Measurements from ENCODE around the gene IDH3B.
"Not testable (repeated sequence)": the region's sequence is repeated elsewhere in the genome, so short reads cannot be mapped to it uniquely, and the experiment has no call there.

Gene IDH3B

DNA sequence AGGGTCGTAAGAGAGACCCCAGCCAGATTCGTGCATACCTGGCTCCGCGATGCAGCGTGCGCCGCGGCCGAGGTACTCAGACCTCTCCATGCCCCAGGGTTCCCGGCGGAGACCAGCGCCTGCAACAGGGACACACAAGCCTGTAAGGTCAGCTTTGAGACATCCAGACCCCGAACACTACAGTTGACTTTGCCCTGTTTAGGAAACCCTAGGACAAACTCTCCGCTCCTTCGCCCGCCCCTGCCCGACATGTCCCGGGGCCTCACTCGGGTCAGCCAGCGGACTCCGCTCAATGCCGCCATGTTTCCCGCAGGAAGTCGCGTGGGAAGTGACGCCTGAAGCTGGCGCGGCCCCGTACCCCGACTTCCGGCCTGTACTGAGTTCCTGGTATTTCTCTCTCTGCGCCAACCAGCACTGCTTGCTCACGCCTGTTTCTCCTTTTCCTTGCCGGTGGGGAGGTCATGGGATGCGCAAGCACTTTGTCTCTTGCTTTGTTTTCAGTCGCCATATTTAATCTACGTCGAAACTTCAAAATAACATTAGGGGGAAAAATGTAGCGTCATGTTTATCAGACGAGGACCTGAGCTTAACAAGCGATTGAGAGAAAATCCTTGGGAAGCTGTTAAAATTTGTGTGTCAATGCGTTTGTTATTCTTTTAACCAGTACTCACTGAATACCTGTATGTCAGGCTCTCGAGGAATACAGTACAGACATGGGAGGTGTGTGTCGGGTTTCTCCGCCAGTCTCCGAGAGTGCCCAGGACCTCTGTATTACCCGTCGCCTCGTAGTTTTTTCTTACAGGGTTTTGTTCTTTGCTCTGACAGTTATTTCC, at the start of gene IDH3B:
Gene IDH3B, minus strand, starts transcription at position 330 of the 833 bp plus-strand sequence. Its CDS starts 28 bp downstream, at position 302.
- DNase-seq, result peak; percentile 85 to 90 (median 89)

DNA sequence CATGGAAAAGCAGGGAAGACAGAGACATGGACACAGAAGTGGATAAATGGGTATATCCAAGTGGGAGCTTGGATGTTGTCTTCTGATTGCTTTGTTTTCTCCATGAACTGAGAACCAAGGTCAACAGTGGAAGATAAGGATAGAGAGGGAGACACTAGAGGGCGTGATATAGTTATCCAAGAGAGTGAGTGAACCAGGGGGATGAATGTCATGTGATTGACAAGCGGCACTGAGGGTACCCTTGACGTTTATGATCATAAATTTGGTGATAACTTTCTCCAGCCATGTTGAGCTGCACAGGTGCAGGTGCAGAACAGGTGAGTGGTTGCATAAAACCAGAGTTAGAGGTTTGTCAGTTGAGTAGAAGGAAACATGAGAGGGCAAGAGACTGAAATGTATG, 49.3 kb upstream of the IDH3B start:
- DNase-seq, result peak in 3 of 6 experiments; percentile 18 to 51 (median 48)

DNA sequence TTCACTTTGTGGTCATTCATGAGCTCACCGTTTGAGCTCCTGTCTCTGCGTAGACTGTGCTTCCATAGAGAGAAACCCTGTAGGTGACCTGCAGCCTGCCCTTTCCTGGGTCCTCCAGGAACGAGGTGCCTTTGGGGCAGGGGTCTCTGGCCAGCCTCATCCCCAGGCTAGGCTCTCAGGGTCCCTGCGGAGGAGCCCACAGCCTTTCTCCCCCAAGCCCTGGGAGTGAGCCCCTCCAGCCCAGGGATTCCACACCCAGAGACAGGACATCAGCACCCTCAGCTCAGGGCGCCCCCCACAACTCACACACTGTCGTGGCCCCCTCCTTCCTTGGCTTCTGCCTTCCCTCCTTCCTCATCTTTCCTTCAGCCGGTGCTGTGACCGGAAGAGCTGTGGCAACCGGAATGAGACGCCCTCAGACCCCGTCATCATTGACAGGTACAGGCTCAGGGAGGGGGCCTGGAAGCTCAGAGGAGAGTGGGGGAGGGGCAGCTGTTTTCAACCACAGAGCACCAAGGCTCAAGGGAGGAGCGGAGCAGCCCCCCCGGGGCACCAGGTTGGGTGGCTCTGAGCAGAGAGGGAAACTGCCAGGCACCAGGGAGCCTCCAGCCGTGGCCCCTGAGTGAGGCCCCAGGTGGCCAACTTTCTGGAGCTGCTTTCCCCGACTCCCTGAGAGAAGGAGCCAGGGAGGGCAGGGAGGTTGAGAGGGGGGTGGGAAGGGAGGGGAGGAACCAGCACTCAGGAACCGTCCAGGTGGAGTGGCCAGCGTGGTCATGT, 45.4 kb upstream of the IDH3B start:
- DNase-seq, result no peak

DNA sequence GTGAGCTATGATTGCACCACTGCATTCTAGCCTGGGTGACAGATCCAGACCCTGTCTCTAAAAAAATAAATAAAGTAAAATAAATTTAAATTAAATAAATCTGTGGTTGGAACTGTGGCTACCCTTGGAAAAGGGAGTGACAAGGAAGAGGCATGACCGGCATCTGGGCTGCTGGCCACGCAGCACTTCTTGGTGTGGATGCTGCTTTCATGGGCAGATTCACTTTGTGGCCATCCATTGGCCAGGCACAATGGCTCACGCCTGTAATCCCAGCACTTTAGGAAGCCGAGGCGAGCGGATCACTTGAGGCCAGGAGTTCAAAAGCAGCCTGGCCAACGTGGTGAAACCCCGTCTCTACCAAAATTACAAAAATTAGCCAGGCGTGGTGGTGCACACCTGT, 44.6 kb upstream of the IDH3B start:
- no peak for DNase-seq

DNA sequence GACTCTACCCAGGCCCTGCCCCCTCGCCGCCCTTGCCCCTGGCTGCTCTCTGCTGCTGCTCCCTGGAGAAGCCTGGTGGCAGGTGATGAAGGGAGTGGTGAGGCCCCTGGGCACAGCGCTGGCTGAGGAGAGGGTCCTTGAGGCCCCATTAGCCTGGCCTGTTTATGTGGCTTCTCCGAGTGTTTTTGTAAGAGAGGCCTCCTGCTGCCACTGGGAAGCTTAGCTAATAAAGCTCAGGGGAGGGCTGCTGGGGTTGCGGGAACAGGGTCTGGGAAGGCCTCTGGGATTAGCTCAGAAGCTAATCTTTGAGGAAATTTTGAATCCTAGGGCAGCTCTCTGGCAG, 44.0 kb upstream of the IDH3B start:
- no peak for DNase-seq

DNA sequence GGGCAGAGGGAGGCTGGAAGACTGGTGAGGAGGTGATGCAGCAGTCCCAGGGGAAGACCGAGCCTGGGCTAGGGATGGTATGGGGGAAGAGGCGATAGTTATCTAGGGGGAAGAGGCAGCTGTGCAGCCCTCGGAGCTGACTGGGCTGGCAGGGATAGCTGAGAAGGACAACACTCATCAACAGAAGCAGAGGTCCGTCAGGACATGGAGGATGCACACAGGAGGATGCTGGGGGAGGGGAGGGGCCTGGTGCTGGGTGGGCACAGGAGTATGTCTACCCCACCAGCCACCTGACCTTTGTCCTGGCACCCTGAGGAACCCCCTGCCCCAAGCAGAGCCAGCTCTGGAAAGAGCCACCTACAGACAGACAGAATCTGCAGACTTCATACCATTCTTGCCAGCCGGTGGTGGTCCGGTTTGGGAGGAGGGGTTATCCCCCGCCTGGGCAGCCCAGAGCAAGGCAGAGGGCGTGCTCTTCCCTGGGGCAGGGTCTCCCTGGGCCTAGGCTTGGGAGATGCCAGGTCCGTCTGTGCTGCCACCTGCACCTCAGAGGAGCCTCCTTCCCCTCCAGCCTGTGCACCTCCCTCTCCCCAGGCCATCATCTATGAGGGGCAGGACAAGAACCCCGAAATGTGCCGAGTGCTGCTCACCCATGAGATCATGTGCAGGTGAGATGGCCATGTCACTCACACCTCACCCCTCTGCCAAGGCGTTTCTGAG, 43.5 kb upstream of the IDH3B start:
- no peak for DNase-seq

DNA sequence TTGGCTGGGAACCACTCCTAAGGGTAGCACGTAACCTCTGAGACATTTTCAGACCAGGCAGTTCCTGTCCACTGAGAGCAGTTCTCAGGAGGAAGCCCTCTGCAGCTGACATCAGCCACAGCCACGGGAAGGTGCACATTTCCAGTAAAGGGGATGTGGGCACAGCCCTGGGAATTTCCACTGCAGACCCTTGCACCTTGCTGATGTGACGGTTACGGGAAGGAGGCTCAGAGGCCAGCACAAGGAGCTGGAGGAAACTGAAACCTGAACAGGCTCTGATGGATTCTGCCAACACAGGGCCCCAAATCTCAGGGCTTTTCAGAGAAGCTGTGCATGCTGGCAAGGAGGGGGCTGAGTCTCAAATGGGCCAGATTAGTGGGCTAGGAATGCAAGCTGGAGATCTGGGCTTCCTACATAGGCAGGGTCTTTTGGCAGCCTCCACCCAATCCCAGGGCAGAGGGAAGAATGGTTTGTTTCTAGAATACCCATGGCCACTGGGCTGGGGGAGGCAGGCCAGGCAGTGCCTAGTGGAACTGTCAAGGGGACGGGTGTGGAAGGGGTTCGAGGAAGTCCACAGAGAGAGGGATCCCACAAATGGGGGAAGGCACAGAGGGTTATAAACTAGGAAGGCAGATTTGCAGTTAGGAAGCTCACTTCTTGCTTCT, 42.8 kb upstream of the IDH3B start:
- DNase-seq, result no peak

DNA sequence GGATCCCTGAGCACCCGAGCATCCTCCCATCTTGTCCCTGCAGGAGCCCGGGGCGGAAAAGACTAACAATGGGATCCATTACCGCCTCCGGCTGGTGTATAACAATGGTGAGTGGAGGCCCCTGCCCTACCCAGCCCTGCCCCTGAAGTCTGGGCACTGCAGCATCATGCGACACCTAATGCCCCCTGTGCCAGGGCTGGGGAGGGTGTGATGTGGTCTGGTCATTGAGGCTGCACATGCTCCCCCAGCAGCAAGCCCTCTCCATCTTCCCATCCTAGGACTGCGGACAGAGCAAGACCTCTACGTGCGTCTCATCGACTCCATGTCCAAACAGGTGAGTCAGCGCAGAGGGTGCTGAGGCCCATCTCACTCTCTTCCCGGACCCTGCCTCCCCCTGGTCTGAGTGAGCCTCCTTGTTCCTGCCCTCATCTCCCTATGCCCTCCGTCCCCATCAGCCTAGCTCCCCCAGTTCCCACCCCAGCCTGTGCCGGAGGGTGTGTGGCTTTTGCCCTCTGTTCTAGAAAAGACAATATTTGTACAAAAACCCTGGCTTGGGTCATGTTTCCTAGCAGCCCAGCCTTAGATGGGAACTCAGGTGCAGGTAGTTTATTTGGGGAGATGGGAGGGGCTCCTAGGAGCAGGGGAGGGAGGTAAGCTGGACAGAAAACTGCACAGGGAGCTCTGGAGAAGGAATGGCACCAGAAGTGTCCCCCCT, 42.1 kb upstream of the IDH3B start:
- no peak for DNase-seq

DNA sequence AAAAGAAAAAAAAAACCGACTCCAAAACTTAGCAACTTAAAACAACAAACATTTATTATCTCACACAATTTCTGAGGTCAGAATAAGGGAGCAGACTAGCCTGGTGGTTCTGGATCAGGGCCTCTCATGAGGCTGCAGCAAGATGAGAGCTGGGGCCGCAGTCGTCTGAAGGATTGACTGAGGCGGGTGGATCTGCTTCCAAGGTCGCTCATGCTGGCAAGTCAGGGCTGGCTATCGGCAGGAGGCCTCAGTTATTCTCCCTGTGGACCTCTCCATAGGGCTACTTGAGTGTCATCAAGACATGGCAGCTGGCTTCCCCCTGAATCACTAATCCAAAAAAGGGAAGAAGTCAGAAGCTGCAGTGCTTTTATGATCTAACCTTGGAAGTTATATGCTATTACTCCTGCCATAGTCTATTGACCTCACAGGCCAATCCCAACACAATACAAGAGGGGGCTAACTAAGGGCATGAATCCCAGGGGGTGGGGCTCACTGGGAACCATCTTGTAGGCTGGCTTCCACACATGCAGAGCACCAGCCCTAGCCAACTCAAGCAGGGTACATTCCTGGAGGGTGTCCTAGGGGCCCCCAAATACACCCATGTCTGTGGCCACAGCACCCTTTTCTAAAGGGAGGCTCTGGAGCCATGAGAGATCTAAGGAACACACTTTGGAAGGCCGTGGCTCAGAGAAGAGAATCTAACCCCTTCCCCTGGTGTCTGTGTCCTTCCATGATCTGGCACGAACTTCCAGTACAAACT, 39.9 kb upstream of the IDH3B start:
- no peak for DNase-seq

DNA sequence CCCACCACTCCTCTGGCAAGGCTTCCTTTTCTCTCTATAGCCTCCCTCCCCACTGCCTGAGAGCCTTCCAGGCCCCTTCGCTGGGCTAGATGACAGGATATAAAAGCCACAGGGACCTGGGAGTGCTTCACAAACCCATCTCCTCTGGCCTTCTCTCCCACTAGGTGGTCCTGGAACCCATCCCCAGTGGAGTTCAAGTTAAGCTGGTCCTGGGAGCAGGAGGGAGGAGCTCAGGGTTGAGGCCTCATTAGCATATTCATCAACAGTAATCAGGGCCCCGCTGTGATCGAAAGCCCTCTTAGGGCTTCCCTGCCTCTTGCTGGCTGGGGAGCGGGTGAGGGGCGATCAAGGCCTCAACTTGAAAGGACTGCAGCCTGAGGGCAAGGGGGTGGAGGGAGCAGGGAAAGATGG, 37.7 kb upstream of the IDH3B start:
- DNase-seq, result no peak

DNA sequence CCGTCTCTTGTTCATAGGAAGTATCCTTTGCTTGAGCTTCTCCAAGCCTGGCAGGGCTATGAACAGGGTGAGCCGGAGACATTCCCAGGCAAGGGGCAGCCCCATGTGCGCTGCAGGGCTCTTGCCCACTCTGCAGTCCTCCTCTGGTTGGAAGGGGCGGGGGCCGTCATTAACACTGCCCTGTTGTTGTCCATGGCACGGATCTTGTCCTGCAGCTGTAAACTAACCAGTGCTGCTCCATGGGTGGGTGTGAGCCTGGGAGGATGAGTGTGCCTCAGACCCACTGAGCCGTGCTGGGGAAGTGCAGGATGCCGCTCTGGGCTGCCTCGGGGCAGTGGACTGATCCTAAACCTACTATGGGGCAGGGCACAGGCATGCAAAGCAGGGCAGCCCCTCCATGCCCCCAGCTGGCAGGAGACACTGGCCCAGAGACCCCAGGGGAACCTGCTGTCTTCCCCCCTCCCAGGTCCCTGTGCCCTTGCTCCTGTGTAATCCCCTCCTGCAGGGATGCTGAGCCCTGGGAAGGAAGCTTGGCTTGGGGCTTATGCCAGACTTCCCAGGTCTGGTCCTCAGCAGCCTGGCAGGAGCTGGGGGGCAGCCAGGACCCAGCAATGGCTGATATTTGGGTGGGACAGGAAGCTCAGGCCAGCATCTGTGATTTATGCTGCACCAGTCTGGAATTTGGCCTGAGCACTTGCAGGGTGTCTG, 37.1 kb upstream of the IDH3B start:
- DNase-seq, result no peak

DNA sequence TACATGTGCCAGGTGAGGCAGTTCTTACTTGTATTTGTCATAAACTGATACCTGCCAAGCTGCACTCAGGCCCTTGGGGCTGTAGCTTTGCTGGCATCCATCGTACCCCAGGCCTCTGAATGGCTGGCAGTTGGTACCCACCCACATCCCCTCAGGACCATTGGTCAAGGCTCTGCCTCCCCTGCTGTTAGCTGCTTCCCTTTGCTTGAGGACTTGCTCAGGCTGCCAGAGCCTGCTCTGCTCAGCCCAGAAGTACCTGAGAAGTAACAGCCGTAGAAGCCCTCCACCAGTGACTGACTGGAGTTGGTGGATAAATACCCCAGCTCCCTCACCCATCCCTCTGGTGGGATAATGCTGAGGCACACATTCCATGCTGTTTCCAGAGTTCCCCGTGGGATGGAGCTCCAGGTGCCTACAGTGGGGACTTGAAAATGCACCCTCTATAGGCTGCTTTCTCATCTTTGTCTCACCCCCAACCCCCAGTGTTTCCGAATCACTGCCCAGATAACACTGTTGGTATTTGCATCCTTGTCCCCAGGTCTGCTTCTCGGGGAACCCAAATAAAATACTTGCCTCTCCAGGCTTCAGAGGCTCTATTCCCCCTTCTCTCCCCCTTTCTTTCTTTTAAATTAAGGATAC, 35.9 kb upstream of the IDH3B start:
- DNase-seq, result no peak

DNA sequence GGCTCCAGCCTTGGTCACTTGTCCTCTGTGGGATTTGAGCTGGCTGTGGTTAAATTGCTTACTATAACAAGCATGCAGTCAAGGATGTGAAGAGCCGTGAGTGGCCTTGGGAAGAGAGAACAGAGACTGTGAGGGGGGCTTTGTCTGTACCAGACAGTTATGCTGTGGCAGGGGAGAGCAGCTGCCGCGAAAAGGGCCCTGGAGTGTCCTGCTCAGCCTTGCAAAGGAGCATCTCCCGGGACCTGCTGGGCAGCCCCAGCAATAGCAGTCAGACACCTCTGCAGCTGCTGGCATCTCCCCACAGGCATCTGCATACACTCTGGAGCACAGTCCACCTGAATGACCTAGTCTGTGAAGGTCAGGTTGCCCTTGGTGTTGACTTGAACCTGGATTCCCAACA, 34.9 kb upstream of the IDH3B start:
- DNase-seq, result no peak

DNA sequence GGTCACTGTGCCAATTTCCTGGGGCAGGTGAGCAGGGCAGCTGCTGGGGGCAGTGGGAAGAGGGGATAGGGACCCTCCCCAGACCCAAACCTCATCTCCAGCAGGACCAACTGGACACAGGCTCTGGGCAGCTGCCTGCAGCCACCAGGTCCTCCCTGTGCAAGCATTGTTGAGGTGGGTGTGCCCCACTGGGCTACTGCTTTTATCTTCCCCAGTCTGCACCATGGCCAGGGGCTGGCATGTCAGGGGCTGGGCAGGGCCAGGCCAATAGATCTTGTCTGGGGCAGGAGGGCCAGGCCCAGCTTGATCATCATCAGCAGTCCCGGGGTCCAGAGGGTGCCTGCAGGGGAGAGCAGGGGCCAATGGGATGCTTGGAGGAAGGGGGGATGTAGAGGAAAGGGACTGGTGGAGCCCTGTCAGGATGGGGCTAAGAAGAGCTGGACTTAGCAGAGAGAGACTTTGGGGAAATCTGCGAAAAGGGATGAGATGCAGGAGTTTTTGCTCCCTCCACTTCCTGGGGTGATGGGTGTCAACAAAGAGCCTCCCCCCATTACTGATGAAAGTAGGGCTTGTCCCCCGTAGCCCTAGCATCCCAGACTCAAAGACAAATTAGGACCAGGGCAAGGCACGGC, 34.3 kb upstream of the IDH3B start:
- no peak for DNase-seq

DNA sequence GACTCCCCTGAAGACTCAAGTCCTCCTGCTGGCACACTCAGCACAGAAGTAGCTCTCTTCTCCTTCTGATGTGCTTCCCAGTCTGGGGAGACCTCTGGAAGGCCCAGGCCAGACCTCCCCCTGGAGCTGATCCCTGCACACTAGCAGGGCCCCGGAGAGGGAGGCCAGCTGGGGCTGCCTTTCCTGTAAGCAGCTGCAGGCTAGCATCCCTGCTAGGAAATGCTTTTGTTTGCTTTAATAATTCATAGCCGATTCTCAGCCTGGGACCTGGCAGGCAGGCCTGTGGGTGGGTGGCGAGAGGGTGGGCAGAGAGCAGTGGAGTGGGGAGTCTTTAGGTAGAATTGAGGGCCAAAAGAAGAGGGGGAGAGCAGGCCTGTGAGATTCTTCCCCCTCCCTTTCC, 33.8 kb upstream of the IDH3B start:
- no peak for DNase-seq

DNA sequence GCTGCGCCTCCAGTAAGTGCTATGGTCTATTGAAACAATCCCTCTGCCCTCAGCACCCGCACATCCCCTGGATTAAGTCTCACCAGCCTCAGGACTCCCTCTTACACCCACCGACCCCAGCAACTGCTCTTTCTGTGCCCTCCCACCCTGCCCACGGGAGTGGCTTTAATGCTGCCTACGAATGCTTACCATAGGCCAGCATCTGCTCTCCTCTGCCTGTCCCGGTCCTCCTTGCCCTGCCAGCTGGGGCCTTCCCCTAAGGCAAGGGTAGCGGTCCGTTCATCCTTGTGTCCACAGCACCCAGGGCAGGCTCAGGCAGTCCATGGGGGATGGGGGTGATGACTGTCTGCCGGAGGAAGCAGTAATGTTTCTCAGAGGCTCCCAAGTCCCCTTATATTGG, 32.6 kb upstream of the IDH3B start:
- DNase-seq, result no peak

DNA sequence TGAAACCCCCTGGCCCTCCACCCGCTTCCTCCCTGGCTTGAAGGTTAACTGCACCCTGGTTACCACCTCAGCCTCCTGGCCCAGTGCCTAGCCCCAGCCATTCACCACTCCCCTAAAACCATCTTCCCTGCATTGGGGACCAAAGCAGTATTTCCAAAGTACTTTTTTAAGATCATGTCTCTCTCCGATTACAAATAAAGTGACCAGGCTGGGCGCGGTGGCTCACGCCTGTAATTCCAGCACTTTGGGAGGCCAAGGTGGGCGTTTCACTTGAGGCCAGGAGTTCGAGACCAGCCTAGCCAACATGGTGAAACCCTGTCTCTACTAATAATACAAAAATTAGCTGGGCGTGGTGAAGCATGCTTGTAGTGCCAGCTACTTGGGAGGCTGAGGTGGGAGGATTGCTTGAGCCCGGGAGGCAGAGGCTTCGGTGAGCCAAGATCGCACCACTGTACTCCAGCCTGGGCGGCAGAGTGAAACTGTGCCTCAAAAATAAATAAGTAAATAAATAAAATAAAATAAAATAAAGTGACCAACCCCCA, 32.0 kb upstream of the IDH3B start:
- not testable (repeated sequence) for DNase-seq

DNA sequence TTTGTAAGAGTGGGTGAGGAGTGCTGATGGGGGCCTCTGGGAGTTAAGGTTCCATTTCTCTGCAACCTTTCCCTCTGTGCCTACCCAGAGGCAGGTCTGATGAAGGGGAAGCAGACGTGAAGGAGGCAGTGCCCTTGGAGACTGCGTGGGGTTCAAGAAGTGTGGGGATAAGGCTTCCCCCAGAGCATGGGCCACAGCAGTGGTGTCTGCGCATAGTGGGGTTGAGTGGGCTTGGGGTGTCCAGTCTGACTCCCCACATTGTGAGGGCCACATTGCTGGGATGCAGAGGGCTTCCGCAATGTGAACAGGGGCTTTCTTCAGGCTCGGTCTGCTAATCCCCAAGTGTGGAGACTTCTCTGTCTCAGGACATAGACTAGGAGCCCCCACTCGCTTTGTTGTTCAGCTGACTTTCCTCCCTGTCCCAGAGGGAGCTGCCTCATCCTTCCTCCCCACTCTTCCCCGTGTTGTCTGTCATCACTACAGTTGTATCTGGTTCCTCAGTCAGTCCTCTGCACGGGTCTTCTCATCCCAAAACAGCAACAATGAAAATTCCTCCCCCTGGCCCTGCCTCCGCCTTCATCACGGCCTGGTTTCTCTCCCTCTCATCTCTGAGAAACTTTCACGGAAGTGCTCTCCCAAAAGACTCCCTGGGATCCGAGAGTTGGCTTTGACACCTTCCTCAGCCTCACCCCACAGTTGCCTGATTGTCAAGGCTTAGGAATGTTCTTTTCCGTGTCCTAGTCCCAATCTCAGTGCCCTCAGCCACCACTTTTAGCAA, 31.4 kb upstream of the IDH3B start:
- no peak for DNase-seq

DNA sequence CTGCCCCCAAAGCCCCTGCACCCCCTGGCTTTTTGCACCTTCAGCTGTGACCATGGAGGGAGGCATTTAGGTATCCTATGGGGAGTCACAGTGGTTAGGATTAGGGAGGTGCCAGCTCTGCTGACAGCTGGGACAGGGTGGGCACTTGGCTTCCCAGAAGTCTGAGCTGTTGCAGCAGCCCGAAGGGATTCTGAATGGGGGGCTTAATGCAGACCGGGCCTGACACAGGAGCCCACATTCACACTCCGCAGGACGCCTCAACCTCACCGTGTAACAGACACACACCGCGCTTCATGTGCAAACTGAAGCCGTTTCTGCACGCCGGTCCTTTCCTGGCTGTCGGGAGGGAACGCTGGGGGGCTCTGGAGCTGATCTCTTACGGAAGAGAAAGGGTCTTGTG, 30.5 kb upstream of the IDH3B start:
- no peak for DNase-seq
